ENCODE results near the gene TIMM23. TPM values are rescaled to one million over a fixed set of nuclear protein-coding genes. Genes with fewer than 3 reads are reported as not detected.

TIMM23 gene
- total RNA-seq, 1 experiment from 2014 or later: 99.0 TPM

DNA sequence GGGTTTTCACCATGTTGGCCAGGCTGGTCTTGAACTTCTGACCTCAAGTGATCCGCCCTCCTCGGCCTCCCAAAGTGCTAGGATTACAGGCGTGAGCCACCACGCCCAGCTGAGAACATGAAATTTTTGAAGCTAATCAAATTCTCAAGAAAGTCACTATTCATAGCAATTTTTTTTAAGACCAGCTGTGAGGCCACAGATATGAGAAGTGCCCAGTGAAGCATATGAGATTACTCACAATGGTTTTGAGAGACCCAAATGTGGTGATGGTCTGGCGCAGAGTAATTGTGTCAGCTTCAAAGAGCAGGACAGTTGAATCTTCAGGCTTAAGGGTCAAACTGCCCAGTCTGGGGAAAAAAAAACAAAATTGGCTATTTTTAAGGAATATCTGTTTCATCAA is 41.9 kb downstream of the TIMM23 start (continued):
- TF ChIP-seq, protein P1, sequence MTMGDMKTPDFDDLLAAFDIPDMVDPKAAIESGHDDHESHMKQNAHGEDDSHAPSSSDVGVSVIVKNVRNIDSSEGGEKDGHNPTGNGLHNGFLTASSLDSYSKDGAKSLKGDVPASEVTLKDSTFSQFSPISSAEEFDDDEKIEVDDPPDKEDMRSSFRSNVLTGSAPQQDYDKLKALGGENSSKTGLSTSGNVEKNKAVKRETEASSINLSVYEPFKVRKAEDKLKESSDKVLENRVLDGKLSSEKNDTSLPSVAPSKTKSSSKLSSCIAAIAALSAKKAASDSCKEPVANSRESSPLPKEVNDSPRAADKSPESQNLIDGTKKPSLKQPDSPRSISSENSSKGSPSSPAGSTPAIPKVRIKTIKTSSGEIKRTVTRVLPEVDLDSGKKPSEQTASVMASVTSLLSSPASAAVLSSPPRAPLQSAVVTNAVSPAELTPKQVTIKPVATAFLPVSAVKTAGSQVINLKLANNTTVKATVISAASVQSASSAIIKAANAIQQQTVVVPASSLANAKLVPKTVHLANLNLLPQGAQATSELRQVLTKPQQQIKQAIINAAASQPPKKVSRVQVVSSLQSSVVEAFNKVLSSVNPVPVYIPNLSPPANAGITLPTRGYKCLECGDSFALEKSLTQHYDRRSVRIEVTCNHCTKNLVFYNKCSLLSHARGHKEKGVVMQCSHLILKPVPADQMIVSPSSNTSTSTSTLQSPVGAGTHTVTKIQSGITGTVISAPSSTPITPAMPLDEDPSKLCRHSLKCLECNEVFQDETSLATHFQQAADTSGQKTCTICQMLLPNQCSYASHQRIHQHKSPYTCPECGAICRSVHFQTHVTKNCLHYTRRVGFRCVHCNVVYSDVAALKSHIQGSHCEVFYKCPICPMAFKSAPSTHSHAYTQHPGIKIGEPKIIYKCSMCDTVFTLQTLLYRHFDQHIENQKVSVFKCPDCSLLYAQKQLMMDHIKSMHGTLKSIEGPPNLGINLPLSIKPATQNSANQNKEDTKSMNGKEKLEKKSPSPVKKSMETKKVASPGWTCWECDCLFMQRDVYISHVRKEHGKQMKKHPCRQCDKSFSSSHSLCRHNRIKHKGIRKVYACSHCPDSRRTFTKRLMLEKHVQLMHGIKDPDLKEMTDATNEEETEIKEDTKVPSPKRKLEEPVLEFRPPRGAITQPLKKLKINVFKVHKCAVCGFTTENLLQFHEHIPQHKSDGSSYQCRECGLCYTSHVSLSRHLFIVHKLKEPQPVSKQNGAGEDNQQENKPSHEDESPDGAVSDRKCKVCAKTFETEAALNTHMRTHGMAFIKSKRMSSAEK (CRISPR knock-in tag; IDR thresholded peaks at IDR 0.05; ENCODE audit: borderline replicate concordance): no peak
- no peak for TF ChIP-seq ESRRA (CRISPR knock-in tag; IDR thresholded peaks at IDR 0.05; ENCODE audit: borderline replicate concordance)
- no peak for TF ChIP-seq JUN (CRISPR knock-in tag; IDR thresholded peaks at IDR 0.05)
- TF ChIP-seq, protein P2, sequence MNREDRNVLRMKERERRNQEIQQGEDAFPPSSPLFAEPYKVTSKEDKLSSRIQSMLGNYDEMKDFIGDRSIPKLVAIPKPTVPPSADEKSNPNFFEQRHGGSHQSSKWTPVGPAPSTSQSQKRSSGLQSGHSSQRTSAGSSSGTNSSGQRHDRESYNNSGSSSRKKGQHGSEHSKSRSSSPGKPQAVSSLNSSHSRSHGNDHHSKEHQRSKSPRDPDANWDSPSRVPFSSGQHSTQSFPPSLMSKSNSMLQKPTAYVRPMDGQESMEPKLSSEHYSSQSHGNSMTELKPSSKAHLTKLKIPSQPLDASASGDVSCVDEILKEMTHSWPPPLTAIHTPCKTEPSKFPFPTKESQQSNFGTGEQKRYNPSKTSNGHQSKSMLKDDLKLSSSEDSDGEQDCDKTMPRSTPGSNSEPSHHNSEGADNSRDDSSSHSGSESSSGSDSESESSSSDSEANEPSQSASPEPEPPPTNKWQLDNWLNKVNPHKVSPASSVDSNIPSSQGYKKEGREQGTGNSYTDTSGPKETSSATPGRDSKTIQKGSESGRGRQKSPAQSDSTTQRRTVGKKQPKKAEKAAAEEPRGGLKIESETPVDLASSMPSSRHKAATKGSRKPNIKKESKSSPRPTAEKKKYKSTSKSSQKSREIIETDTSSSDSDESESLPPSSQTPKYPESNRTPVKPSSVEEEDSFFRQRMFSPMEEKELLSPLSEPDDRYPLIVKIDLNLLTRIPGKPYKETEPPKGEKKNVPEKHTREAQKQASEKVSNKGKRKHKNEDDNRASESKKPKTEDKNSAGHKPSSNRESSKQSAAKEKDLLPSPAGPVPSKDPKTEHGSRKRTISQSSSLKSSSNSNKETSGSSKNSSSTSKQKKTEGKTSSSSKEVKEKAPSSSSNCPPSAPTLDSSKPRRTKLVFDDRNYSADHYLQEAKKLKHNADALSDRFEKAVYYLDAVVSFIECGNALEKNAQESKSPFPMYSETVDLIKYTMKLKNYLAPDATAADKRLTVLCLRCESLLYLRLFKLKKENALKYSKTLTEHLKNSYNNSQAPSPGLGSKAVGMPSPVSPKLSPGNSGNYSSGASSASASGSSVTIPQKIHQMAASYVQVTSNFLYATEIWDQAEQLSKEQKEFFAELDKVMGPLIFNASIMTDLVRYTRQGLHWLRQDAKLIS (CRISPR knock-in tag; IDR thresholded peaks at IDR 0.05; ENCODE audit: borderline replicate concordance): no peak

DNA sequence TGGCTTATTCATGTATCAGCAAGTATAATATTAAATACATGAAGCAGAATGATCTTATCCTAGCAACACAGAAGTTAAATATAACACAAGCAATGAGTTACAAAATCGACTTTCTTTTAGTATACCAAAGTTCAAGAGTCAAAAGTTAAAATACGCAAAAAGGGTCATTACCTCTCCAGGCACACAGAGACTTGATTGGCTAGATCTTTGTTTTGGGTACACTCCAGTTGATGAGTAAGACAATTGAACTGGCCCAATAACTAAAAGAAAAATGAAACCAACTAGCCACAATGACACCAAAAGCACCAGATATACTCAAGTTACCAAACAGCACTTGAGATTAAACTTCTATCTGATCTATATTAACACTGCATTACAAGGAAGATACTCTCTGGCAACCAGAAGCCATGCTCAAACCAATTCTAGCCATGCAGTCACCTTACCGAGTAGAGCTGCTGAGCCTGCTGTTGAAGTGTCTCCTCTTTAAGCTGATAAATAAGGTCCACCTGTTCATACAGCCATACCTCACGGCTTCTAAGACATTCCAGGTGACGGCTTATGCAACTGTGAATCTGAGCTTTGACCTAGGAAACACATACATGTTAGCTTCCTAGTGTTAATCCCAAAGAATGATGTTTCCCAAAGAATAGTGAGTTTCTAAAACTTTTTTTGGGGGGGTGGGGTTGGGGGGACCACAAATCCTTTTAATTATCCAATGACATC is 42.6 kb downstream of the TIMM23 start:
- Mint-ChIP-seq H3K4me3 (no peak overlapping the region), H3K4me1 (peaks cover 7% of the 10 kb centered on the region), H3K27ac (no peak overlapping the region), H3K9me3 (no peaks in the 10 kb centered on the region), H3K36me3 (peaks cover 38% of the 10 kb centered on the region), H3K27me3 (ENCODE audit: low read depth) (no peaks in the 10 kb centered on the region)
- ATAC-seq: no peak
- no peak for DNase-seq (ENCODE audit: low spot score)
- ChIA-PET POLR2A (no interaction called here), CTCF (no interaction called here)
- TF ChIP-seq ZNF121 (CRISPR knock-in tag; IDR thresholded peaks at IDR 0.05) (no peak), NFATC4 (CRISPR knock-in tag; IDR thresholded peaks at IDR 0.05) (no peak), ELF4 (CRISPR knock-in tag; IDR thresholded peaks at IDR 0.05; ENCODE audit: low read depth) (no peak), SP1 (CRISPR knock-in tag; conservative IDR thresholded peaks at IDR 0.05) (no peak), KAT7 (CRISPR knock-in tag; IDR thresholded peaks at IDR 0.05; ENCODE audit: borderline replicate concordance) (no peak), ZNF232 (CRISPR knock-in tag; IDR thresholded peaks at IDR 0.05) (no peak), PRRX2 (CRISPR knock-in tag; IDR thresholded peaks at IDR 0.05) (no peak), GABPB1 (CRISPR knock-in tag; IDR thresholded peaks at IDR 0.05) (no peak)
- TF ChIP-seq, protein P1 (CRISPR knock-in tag; IDR thresholded peaks at IDR 0.05; ENCODE audit: borderline replicate concordance): no peak
- TF ChIP-seq, protein P3, sequence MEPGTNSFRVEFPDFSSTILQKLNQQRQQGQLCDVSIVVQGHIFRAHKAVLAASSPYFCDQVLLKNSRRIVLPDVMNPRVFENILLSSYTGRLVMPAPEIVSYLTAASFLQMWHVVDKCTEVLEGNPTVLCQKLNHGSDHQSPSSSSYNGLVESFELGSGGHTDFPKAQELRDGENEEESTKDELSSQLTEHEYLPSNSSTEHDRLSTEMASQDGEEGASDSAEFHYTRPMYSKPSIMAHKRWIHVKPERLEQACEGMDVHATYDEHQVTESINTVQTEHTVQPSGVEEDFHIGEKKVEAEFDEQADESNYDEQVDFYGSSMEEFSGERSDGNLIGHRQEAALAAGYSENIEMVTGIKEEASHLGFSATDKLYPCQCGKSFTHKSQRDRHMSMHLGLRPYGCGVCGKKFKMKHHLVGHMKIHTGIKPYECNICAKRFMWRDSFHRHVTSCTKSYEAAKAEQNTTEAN (CRISPR knock-in tag; IDR thresholded peaks at IDR 0.05): no peak
- TF ChIP-seq, protein P4, sequence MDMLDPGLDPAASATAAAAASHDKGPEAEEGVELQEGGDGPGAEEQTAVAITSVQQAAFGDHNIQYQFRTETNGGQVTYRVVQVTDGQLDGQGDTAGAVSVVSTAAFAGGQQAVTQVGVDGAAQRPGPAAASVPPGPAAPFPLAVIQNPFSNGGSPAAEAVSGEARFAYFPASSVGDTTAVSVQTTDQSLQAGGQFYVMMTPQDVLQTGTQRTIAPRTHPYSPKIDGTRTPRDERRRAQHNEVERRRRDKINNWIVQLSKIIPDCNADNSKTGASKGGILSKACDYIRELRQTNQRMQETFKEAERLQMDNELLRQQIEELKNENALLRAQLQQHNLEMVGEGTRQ (CRISPR knock-in tag; IDR thresholded peaks at IDR 0.05): no peak
- TF ChIP-seq, protein P5, sequence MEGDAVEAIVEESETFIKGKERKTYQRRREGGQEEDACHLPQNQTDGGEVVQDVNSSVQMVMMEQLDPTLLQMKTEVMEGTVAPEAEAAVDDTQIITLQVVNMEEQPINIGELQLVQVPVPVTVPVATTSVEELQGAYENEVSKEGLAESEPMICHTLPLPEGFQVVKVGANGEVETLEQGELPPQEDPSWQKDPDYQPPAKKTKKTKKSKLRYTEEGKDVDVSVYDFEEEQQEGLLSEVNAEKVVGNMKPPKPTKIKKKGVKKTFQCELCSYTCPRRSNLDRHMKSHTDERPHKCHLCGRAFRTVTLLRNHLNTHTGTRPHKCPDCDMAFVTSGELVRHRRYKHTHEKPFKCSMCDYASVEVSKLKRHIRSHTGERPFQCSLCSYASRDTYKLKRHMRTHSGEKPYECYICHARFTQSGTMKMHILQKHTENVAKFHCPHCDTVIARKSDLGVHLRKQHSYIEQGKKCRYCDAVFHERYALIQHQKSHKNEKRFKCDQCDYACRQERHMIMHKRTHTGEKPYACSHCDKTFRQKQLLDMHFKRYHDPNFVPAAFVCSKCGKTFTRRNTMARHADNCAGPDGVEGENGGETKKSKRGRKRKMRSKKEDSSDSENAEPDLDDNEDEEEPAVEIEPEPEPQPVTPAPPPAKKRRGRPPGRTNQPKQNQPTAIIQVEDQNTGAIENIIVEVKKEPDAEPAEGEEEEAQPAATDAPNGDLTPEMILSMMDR (IDR thresholded peaks at IDR 0.05): no peak
- TF ChIP-seq, protein P6, sequence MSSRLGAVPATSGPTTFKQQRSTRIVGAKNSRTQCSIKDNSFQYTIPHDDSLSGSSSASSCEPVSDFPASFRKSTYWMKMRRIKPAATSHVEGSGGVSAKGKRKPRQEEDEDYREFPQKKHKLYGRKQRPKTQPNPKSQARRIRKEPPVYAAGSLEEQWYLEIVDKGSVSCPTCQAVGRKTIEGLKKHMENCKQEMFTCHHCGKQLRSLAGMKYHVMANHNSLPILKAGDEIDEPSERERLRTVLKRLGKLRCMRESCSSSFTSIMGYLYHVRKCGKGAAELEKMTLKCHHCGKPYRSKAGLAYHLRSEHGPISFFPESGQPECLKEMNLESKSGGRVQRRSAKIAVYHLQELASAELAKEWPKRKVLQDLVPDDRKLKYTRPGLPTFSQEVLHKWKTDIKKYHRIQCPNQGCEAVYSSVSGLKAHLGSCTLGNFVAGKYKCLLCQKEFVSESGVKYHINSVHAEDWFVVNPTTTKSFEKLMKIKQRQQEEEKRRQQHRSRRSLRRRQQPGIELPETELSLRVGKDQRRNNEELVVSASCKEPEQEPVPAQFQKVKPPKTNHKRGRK (CRISPR knock-in tag; IDR thresholded peaks at IDR 0.05; ENCODE audit: borderline replicate concordance): no peak

Measured in WTC11 (cell line).